GM12872 (cell line): ENCODE data around the gene LIG1.

Source experiments
- TF ChIP-seq, protein P1 (sequence below): IDR thresholded peaks from 3 replicates; pipeline ENCODE4 v1.5.1; 2011; ENCODE audit warnings: low read depth, mild to moderate bottlenecking, low read length, moderate library complexity; ENCODE audit not compliant: insufficient read depth

LIG1 gene

GRCh38 chr19:48094129-48094854 is 75.9 kb downstream of the LIG1 start:
- TF ChIP-seq, protein P1, sequence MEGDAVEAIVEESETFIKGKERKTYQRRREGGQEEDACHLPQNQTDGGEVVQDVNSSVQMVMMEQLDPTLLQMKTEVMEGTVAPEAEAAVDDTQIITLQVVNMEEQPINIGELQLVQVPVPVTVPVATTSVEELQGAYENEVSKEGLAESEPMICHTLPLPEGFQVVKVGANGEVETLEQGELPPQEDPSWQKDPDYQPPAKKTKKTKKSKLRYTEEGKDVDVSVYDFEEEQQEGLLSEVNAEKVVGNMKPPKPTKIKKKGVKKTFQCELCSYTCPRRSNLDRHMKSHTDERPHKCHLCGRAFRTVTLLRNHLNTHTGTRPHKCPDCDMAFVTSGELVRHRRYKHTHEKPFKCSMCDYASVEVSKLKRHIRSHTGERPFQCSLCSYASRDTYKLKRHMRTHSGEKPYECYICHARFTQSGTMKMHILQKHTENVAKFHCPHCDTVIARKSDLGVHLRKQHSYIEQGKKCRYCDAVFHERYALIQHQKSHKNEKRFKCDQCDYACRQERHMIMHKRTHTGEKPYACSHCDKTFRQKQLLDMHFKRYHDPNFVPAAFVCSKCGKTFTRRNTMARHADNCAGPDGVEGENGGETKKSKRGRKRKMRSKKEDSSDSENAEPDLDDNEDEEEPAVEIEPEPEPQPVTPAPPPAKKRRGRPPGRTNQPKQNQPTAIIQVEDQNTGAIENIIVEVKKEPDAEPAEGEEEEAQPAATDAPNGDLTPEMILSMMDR: no peak

DNA sequence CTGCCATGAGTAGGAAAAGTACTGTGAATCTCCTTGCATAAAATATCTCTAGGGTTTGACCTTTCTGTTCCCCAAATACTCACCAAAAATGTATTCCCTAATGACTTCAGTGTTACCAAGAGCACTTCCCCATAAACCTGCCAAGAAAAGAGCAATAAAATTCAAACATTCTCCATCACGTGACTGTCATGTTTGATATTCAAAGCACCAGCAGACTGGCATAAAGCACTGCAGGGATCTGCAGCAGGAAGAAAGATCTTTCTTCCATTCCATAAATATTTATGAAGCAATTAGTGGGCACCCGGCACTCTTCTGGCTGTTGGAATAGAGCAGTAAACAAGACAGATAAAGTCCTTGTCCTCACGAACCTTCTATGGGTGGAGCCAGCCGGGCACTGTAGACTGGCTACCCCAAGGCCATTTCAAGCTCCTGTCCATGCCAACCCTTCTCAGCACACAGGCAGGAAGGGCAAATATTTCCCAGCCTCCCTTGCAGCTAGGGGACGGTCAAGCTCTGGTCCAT is 79.8 kb downstream of the LIG1 start:
- TF ChIP-seq, protein P1: no peak

DNA sequence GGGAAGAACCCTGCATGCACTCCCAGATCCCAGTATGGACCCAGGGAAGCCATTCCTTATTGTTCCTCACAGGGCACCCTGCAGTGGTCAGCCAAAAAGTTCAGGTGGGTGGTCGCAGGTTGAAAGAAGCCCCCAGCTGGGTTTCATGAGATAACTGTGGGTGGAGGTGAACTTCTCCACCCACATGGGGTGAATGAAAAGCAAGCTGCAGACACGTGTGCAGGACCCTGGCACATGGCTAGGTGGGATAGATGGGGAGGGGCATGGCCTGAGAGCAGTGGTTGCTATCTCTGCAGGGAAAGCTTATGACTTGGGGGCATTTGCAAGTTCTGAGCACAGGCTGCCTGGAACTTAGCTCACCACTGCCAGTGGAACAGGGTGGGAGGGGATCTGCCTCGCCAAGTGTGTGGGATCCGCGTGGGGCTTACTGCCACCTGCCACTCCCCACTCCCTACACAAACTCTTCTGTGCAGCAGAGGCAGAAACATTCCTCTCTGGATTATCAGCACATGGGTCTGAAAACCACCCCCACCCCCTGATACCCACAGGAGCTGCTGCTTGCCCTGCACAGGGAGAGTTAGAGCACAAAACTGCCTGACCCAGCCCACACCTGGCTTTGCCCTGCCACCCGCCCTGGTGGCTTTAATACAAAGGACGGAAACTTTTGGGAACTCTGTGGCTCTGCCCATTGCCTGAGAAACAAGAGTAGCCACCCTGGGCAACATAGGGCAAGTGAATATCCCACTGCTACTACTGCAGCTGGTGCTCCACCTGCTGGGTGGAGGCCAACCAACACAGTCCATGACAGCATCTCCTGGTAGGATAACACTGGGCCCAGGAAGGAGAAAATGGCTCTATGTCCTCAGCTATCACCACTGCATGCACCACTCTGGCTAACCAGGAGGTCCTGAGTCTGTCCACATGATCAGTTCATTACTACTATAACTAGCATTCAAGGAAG is 84.0 kb downstream of the LIG1 start:
- TF ChIP-seq, protein P1: peak; percentile 43; the same call in 1 of the 3 replicates

GRCh38 chr19:48085076-48085475 is 85.1 kb downstream of the LIG1 start:
- TF ChIP-seq, protein P1: no peak

- TF ChIP-seq, protein P1: no peak
Observed at GRCh38 chr19:48081106-48081505, 89.0 kb downstream of the LIG1 start.

DNA sequence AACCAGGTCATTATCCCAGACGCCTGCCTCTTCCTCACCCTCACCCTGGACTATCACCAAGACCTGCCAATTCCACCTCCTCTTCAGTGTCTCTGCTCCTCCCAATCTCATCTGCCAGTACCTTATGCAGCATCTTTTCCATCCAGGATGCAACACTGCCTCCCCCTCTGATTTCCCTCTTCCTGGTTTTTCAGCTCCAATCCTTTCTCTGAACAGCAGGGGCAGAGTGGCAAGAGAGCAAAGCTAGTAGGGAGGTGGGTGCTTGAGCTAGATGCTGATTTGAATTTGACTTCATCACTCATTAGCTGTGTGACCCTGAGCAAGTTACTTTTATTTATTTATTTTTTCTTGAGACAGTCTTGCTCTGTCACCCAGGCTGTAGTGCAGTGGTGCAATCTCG is 100.7 kb downstream of the LIG1 start:
- TF ChIP-seq, protein P1: no peak
